HL-60/S4 treated with retinoic acid at 250 ng/mL for 4 days and 3 days (cell line): ENCODE data around the gene ATXN1.
"Not testable (repeated sequence)": the region's sequence is repeated elsewhere in the genome, so short reads cannot be mapped to it uniquely, and the experiment has no call there.

Experiments
- in situ Hi-C: fragments of 300-500 bp; cut with MboI; formaldehyde crosslinking; loops from 2 replicates; pipeline ENCODE4 v1.7.0; 2022; ENCODE audit warnings: low sequenced_read_pairs

The ATXN1 gene

DNA sequence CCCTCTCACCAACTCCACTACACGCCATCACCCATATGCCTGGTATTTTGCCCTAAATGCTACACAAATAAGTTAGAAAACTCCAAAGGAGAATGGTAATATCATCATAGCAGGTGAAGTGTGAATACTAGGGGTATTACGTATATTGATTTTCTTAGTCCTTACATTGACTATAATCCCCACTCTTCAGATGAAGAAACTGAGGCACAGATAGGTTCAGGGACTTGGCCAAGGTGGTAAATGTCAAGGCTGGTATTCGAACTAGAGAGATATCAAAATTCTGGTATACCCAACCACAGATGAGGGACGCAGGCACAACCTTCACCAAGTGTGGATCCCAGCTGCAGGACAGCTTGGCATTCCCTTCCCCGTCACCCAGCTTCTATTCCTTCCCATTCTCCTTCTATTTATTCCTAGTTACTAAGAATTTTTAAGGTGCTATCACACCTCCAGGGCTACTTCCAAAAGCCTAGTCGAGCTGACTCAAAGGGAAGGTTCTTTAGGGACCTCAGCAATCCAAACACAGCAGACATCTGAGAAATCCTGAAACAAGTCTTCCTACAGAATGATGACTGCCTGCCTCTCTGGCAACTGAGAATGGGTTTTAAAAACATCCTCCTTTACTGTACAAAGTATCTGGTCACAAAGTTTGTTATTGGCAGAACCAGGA lies 32.6 kb downstream of the ATXN1 start:
- in situ Hi-C loops: no loop called here

DNA sequence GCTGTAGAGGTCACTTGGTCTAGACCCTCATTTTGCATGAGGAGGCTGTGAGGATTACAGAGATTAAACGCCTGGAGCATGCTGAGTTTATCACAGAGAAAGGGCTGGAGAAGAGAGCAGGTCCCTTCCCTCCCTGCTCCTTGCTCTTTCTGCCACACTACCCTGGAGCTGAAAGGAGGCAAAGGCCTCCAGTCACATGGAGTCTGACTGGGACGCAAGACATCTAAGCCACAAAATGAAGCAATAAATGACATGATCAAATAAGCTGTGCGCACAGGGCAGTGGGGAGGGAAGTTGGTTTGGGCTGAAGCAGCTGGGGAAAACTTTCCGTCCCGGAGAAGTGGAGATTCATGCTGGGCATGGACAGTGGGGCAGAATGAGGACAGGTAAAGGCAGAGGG lies 33.3 kb downstream of the ATXN1 start:
- in situ Hi-C loops: no loop called here

DNA sequence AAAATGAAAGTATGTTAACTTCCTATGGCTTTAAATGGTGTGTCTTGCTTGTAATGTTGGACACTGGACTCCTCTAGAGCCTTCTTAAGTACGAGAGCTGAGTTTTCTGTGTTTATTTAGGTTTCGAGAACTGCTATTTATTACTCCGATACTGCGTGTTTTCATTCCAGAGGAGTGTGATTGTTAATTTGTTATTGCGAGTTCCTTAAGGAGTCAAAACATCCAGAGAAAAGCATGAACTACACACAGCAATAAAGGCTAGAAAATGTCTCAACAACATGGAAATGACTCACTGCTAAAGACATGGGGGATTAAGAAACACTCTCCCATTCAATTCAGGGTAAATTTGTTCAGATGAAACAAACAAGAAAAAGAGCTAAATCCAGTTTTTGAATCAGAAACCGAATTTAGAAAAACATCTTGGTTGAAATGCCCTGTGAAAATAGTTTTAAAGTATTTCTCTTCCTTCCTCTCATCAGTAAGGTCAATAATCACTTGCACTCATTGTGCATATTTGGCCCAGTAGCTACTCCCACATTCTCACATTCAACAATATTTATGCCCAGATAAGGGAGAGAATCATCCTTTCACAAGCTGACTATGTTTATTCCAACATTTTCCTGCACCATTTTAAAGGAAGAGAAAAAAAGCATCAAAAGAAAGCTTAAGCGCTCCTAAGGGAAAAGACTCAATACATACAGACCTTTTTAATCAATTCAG lies 36.0 kb downstream of the ATXN1 start:
- in situ Hi-C loops: no loop called here

DNA sequence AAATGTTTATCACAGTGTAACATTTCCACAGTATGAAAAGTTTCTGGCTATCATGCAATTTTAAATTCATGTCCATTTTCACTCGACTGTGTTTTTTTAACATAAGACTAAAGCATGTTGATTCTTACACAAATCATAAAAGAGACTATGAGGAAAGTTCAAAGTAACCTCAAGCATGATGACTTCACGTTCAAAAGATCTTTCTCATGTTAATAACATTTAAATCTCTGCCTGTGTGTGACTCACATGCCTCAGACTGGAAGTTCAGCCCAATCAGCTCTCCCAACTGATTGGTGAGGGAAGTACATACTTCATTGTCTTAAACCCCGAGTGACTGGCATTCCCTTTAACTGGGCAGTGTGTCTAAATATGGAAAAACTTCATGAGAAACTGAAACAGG lies 37.4 kb downstream of the ATXN1 start:
- in situ Hi-C loops: no loop called here

DNA sequence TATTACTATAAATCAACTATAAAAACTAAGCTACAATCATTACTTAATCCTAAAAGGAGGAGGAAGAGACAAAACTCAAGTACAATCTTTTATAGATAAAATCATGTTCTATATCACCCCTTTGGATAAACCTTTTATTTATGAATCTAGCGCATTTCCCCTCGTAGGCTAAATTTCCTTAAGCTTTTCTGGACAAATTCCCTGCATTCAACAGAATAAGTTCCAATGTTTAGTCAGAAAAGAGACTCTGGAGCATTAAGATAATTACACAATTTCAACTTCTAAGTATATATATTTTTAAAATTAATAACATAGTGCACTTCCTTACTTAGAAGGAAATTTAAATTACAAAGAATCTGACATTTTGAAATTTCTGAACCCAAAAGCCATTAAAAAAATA lies 37.9 kb downstream of the ATXN1 start:
- in situ Hi-C loops: no loop called here

DNA sequence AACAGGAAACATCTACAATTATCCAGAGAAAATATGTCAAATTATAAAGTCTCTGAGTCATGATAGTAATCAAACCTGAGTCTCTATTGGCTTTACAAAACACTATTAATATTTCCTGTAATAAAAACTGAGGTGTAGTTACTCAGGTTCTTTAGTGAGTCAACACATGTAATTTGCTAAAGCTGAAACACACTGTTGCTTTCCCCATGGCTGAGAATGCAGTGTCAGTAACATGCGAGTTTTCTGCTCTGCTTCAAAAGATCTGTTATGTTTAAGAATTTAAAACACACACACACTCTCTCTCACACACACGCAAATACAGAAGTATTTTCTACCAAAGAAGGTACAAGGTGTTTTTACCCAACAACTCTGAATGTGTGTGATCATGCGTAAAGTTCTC lies 38.6 kb downstream of the ATXN1 start:
- in situ Hi-C loops: no loop called here

DNA sequence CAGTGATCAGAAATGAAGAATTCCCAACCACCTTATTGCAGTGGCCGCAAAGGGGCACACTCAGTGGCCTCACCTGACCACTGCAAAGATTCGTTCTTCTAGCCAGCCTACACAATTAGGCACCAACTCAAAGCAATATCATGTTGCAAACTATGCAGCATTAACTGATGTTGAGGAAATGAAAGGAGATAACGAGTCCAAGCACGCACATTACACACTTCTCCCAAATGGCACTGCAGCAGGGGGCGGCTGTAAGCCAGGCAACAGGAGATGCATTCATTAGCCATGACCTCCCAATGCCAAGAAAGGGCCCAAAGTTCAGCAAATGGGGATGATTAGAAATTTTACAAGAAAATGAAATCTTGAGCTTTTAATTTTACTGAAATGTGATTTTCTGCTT lies 39.3 kb downstream of the ATXN1 start:
- in situ Hi-C loops: no loop called here

DNA sequence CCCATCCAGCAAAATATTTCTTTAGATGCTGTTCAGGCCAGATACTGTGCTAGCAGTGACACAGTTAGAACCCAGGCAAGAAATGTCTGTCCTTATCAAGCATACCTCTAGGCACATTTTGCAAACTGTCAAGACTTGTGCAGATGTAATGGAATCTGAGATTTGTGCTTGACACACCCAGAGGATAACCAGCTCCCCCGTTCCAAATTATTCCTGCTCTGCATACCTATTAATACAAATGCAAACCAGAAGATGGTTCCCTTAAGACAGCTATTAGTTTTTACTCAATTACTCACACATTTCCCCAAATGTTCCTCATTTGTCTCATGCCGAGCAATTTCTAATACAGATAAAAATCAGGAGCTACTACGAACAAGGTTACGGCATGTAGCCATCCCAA lies 40.4 kb downstream of the ATXN1 start:
- in situ Hi-C loops: no loop called here

DNA sequence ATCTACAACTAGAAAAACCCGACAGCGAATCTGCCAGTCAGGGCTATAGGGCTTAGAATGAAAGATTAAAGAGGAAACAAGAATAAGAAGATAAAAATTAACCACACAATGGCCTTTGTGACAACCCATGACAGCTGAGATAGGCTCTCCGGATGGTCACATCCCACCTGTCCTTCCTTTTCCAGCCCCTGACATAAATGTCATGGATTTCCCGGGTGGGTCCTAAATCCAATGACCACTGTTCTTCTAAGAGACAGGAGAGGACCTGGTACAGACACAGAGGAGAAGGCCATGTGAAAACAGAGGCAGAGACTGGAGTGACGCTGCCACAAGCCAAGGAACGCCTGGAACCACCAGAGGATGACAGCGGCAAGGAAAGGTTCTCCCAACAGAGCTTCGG lies 41.8 kb downstream of the ATXN1 start:
- in situ Hi-C loops: no loop called here

DNA sequence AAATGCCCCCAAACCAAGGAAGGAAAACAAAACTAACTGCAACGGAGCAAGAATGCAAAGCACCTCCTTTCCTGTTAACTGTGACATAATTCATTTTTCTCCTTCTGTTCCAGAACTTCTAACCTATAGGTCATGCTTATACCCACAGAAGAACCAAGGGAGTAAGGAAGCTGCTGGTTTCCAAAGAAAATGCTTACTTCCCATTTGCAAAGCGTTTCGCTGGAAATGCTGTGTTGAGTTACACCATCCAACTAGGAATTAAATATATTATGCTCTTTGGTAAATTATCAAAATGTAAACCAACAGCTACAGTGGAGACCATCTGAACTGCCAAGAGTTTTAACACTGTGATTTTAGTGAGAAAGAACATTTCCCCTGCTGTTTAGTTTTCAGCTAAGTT lies 42.9 kb downstream of the ATXN1 start:
- in situ Hi-C loops: no loop called here

DNA sequence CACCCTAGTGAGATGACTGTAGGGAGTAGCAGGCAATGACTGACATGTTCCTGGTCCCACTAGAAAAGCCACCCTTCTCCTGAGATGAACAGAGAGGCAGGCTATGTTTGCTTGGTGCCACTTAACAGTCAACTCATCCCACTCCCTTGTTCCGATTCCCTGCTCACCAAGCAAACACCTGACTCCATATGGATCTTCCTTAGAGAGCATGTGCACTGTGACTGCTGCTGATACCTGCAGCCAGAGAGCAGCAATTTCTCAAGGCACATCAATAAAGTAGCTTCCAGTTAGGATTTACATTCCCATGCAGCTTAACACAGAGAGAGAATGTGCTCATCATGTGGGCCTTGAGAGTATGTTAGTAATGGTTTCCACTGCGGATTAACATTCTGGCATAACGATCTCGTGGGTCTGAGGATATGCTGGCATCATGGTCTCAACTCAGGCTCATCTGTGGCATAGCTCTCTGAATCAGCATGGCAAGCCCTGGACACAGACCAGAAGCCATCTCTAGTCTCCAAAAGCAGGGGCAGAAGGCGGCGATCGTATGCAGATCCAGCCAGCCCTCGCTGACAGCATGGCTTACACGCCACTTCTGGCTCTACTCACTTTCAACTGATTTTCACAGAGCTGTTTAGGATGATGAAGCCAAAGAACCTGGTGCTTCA lies 43.9 kb downstream of the ATXN1 start:
- in situ Hi-C loops: no loop called here

DNA sequence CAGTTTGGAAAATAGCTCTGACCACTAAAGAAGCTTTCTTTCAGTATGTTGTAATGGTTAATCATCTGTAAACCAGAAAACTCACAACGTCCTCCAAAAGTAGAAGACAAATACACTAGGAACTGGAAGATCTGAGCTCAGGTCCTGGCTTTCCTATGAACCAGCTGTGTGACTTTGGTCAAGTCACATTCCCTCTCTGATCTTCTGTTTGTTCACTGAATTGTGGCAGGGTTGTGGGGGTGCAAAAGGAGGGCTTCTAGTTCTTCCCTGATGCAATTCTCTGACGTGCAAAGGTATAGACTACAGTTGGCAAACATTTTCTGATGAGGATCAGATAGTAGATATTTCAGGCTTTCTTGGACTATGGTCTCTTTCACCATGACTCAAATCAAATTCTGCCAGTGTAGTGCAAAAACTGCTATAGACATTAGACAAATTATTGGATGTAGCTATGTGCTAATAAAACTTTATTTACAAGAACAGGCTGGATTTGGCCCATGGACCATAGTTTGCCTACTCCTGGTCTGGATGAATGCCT lies 44.9 kb downstream of the ATXN1 start:
- in situ Hi-C loops: no loop called here

DNA sequence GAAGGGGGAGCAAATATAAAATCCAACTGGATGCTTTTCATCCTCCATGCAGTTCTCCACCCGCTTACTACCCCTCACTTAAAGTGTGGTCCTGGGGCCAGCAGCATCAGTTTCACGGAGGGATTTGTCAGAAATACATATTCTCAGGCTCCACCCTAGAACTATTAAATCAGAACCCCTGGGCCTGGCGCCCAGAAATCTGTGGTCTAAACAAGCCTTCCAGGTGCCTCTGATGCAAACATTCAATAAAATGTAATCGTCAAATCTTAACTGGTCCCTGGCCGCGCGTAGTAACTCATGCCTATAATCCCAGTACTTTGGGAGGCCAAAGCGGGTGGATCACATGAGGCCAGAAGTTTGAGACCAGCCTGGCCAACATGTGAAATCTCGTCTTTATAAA lies 47.7 kb downstream of the ATXN1 start:
- in situ Hi-C loops: no loop called here

DNA sequence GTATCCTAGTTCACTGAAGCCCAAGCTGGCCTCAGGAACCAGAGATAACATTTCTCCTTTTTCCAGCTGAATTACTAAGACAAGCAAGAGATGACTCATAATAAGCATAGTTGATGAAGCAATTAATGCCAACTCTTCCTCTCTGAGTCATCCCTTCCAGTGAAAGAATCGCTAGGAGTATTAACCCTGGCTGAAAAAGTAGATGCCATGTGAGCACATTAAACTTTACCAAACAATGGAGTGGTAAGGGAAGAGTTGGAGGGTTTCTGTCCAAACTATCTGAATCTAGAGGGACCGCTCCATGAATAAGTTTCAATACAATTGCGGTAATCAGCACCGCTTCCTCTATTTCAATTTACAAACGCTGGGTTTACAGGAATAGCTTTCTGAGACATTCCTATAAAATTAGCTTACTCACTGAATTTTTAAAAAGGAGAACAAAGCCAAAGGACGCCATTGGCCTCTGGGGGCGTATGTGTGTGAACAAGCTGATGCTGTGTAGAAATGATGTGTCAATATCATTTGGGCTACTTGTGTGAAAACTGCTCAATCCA lies 48.3 kb downstream of the ATXN1 start:
- in situ Hi-C loops: no loop called here

DNA sequence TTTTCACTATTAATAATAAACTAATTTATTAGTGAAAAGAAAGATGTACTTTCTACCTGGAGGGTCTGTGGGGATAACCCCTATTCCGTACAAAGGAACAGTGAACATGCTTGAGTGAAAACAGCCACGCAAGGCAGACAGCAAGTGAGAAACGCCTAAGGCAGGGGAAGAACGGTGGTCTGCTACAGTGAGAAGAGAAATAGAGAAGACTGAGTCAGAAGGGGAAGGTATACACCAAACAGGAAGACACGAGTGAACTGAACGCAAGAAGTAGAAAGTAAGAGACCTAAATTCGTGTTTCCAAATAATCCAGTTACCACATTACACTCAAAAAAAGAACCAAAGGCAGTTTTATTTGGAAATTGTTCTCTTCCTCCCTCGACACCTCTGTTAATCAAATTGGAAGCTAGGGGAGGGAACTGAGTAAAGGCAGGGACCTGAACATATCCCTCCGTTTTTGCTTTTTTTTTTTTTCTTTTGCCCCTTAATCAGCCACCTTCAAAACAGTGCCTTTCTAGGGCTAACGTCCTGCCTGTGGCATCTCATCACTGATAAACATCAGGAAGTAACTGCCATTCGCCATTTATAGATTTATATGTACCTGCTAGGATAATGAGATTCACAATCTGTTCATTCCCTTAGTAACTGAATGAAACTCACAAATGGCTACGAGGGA lies 48.9 kb downstream of the ATXN1 start:
- in situ Hi-C loops: no loop called here

DNA sequence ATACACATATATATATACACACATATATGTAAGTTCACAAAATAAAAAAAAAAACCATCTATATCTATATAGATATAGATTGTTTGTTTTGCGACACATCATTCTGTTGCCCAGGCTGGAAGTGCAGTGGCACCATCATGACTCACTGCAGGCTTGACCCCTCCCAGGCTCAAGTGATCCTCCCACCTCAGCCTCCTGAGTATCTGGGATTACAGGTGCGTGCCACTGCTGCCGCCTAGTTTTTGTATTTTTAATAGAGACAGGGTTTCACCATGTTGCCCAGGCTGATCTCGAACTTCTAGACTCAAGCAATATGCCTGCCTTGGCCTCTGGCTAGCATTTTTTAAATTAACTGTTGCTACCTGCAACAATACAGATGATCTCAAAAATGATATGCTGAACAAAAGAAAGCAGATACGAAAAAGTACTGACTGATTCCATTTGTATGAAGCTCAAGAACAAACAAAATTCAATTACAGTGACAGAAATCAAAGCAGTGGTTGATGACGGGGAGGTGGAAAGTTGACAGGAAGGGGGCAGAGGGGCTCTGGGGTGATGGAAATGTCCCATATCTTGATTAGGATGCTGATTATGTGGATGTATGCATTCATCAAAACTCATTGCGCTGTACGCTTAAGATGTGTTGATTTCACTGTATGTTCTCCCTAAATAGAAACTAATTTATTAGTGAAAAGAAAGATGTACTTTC lies 49.6 kb downstream of the ATXN1 start:
- in situ Hi-C loops: no loop called here

DNA sequence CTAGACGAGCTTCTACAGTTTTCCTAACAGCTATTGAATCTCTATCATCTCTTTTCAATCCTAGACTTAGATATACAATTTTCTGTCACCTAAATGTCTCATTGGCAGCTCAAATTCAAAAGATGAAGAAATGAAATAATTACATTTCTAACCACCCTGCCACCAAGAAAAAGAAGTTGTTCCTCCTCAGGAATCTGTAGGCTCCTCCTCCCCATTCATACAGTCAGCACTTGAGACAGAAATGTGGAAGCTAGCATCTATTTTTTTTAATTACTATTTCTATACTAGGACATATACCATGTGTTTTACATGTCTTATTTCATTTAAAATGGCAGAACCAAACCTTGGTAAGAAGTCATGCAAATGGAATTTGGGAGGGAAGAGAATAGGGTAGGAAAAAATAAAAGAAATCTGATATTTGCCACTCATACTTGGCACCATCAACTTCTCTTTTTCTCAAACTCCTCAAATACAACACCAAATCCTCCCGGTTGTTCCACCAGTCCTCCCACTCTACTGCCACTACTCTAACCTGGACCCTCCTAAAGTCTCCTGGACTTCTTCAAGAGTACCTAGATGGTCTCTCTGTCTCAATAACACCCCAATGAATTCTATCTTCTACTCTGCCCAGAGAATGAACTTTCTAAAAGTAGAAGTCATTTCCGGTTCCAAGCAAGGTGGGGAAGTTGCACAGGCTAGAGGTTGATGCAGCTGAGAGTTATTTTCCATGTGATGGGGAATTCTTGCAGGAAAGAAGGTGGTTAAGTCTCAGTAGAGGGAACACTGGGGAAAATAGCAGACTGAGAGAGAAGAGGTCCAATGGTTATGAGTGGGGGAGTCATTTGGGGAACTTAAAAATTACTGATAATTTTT lies 54.1 kb downstream of the ATXN1 start:
- in situ Hi-C loops: no loop called here

DNA sequence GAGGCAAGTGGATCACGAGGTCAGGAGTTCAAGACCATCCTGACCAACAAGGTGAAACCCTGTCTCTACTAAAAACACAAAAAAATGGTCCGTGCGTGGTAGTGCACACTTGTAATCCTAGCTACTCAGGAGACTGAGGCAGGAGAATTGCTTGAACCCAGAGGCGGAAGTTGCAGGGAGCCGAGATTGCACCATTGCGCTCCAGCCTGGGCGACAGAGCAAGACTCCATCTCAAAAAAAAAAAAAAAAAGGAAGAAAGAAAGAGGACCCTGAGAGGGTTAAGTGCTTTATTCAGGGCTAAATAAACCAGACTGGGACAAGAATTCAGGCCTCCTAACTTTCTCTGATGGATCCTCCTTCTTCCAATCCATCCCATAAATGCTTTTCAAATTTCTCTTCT lies 54.8 kb downstream of the ATXN1 start:
- in situ Hi-C loops: not testable (repeated sequence)

DNA sequence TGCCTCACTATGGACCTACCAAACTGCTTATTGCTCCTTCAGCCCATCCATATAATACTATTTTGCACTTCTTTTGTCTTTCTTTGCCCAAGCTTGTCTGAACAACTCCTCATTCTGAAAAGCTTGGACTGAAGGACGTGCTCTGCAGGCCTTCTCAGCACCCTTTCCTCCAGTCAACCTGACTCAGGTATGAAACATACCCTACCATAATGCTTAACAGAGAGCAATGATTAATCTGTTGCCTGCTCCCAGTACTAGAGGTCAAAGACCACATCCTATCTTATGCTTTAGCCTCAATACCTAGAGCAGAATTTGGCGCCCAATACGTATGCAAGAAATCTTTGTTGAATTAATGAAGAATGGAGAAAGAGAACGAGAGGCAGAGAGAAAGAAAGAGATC lies 55.2 kb downstream of the ATXN1 start:
- in situ Hi-C loops: no loop called here
